ENCODE measurements around the gene ALK.

ALK gene

DNA sequence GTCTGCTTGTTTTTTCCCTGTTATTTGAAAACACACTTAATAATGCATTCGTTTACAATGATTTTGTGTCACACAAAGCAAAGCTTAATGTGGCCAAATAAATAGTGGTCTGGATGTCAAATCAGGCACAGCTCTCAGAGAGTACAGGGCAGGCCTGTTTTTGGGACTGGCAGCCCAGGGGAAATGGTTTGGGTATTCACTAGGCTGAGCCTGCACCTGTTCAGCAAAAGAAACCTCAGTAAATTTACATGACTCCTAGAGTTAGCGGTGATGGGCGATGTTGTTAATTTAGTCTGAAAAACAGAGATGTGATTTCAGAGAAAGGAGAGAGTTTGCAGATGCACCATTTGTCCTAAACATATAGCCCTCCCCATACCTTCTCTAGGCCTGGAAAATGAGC lies 197.1 kb downstream of the ALK start:
- Histone ChIP-seq H3K9me3 (ENCODE audit: low read length) (no peaks in the 10 kb centered on the region), H3K27ac (ENCODE audit: low read depth, low read length, poor library complexity, severe bottlenecking) (no peak overlapping the region), H3K27me3 (ENCODE audit: insufficient read depth, low read length) (no peaks in the 10 kb centered on the region), H3K4me3 (ENCODE audit: low read depth, low read length, poor library complexity, severe bottlenecking) (no peak overlapping the region), H3K4me1 (ENCODE audit: insufficient read depth, low read length, severe bottlenecking) (no peaks in the 10 kb centered on the region), H2AFZ (ENCODE audit: low read length) (no peak overlapping the region), H3K4me2 (ENCODE audit: low read length) (no peak overlapping the region), H4K20me1 (ENCODE audit: insufficient read depth, low read length) (no peaks in the 10 kb centered on the region), H3K9ac (ENCODE audit: low read length) (no peak overlapping the region), H3K9me2 (ENCODE audit: low read depth, low read length) (no peaks in the 10 kb centered on the region), H3F3A (ENCODE audit: insufficient read depth, low read length) (no peaks in the 10 kb centered on the region), H3K79me2 (ENCODE audit: insufficient read depth, low read length) (no peaks in the 10 kb centered on the region), H3K36me3 (ENCODE audit: insufficient read depth, low read length) (no peaks in the 10 kb centered on the region)
- TF ChIP-seq, protein P1, sequence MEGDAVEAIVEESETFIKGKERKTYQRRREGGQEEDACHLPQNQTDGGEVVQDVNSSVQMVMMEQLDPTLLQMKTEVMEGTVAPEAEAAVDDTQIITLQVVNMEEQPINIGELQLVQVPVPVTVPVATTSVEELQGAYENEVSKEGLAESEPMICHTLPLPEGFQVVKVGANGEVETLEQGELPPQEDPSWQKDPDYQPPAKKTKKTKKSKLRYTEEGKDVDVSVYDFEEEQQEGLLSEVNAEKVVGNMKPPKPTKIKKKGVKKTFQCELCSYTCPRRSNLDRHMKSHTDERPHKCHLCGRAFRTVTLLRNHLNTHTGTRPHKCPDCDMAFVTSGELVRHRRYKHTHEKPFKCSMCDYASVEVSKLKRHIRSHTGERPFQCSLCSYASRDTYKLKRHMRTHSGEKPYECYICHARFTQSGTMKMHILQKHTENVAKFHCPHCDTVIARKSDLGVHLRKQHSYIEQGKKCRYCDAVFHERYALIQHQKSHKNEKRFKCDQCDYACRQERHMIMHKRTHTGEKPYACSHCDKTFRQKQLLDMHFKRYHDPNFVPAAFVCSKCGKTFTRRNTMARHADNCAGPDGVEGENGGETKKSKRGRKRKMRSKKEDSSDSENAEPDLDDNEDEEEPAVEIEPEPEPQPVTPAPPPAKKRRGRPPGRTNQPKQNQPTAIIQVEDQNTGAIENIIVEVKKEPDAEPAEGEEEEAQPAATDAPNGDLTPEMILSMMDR (IDR thresholded peaks at IDR 0.05; ENCODE audit: low read length) = no peak
- TF ChIP-seq EZH2 (IDR thresholded peaks at IDR 0.05; ENCODE audit: borderline replicate concordance, low read length) = no peak

DNA sequence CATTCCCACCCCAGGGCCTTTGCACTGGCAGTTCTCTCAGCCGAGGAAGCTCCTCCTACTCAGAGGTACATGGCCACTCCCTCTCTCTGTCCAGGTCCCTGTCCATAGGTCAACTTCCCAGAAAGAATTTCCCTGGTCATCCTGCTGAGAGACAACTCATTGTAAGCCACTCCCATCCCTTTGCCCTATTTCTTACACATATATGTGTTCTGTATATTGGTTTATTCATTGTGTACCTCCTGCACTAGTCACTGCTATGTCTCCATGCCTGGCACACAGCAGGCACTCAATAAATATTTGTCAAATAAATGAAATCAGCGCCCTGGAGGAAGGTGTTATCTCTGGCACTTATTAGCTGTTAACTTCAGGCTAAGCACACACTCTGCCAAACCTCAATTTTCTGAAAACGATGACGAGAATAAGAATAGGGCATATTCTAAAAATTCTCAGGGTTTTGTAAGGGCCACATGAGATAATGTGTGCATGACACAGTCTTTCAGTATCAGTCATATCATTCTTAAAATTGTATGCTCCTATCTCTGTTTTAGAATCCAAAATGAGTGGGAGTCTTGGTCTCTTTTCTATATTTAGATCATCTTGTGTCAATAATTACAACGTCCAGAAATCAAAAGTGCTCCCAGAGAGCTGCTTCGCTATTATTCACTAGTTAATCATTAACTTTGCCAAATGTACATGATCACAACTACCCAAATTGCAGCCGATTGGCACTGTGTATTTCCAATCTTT lies 198.0 kb downstream of the ALK start:
- Histone ChIP-seq H2AFZ (ENCODE audit: low read length) (no peak overlapping the region), H3K4me1 (ENCODE audit: insufficient read depth, low read length, severe bottlenecking) (no peaks in the 10 kb centered on the region), H3K27me3 (ENCODE audit: insufficient read depth, low read length) (no peaks in the 10 kb centered on the region), H3K9ac (ENCODE audit: low read length) (no peak overlapping the region), H3K79me2 (ENCODE audit: insufficient read depth, low read length) (no peaks in the 10 kb centered on the region), H3K9me3 (ENCODE audit: low read length) (no peaks in the 10 kb centered on the region), H4K20me1 (ENCODE audit: insufficient read depth, low read length) (no peaks in the 10 kb centered on the region), H3F3A (ENCODE audit: insufficient read depth, low read length) (no peaks in the 10 kb centered on the region), H3K9me2 (ENCODE audit: low read depth, low read length) (no peaks in the 10 kb centered on the region), H3K4me3 (ENCODE audit: low read depth, low read length, poor library complexity, severe bottlenecking) (no peak overlapping the region), H3K36me3 (ENCODE audit: insufficient read depth, low read length) (no peaks in the 10 kb centered on the region), H3K4me2 (ENCODE audit: low read length) (no peak overlapping the region), H3K27ac (ENCODE audit: low read depth, low read length, poor library complexity, severe bottlenecking) (no peak overlapping the region)
- no peak for TF ChIP-seq EZH2 (IDR thresholded peaks at IDR 0.05; ENCODE audit: borderline replicate concordance, low read length)
- TF ChIP-seq, protein P1 (IDR thresholded peaks at IDR 0.05; ENCODE audit: low read length) = no peak

DNA sequence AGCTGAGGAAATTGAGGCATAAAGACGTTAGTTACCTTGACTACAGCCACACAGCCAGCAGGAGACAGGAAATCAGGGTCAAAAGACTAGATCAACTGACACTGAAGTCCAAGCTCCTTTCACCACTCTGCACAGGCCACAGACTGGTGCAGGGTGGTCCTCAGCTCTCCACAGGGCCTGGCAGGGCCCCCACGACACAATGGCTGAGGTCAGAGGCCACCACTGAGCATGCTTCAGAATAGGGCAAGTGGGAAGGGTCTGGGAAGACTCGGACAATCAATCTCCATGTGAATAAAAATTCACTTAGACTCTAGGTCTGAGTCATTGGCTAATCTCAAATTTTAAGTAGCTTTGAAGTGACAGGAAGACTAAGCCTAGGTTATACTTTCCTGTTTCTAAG lies 201.7 kb downstream of the ALK start:
- H3F3A ChIP-seq (ENCODE audit: insufficient read depth, low read length) = no peaks in the 10 kb centered on the region
- H3K4me3 ChIP-seq (ENCODE audit: low read depth, low read length, poor library complexity, severe bottlenecking) = no peak overlapping the region
- H3K27me3 ChIP-seq (ENCODE audit: insufficient read depth, low read length) = no peaks in the 10 kb centered on the region
- H3K27ac ChIP-seq (ENCODE audit: low read depth, low read length, poor library complexity, severe bottlenecking) = no peak overlapping the region
- no peaks in the 10 kb centered on the region for H3K9me3 ChIP-seq (ENCODE audit: low read length)
- no peaks in the 10 kb centered on the region for H4K20me1 ChIP-seq (ENCODE audit: insufficient read depth, low read length)
- no peaks in the 10 kb centered on the region for H3K9me2 ChIP-seq (ENCODE audit: low read depth, low read length)
- H3K4me2 ChIP-seq (ENCODE audit: low read length) = no peak overlapping the region
- H3K79me2 ChIP-seq (ENCODE audit: insufficient read depth, low read length) = no peaks in the 10 kb centered on the region
- H3K4me1 ChIP-seq (ENCODE audit: insufficient read depth, low read length, severe bottlenecking) = no peaks in the 10 kb centered on the region
- TF ChIP-seq, protein P1 (IDR thresholded peaks at IDR 0.05; ENCODE audit: low read length) = no peak
- no peak for TF ChIP-seq EZH2 (IDR thresholded peaks at IDR 0.05; ENCODE audit: borderline replicate concordance, low read length)
- no peaks in the 10 kb centered on the region for H3K36me3 ChIP-seq (ENCODE audit: insufficient read depth, low read length)
- H2AFZ ChIP-seq (ENCODE audit: low read length) = no peak overlapping the region
- H3K9ac ChIP-seq (ENCODE audit: low read length) = no peak overlapping the region
